Psoas muscle (tissue), 8 donors: ENCODE results near the gene APOL2. TPM values are rescaled to one million over a fixed set of nuclear protein-coding genes. Genes with fewer than 3 reads are reported as not detected.

Experiments
- ATAC-seq, 4 donors: fragments of 200-7000 bp; cut with Tn5 transposase; one replicate each; pipeline ENCODE4 v1.9.1; 2020; ENCODE audit warnings: moderate library complexity in 3 of 4, mild to moderate bottlenecking in 2 of 4
- DNase-seq, 2 donors: peaks; one replicate each; pipeline ENCODE4 v3.0.0-alpha.2; 2020
- H3K27ac ChIP-seq: fragments of 200-600 bp; one replicate; pipeline ENCODE4 v1.8.0; 2022
- H3K27me3 ChIP-seq, 3 donors: fragments of 200-600 bp in 1 of 3; one replicate each; pipeline versions ENCODE4 v1.6.1 to v1.8.0; 2013 to 2022; ENCODE audit warnings: low read length in 2 of 3, mild to moderate bottlenecking in 2 of 3, moderate library complexity in 1 of 3; ENCODE audit not compliant: insufficient read depth in 3 of 3
- H3K36me3 ChIP-seq, 2 donors: fragments of 200-600 bp in 1 of 2; one replicate each; pipeline versions ENCODE4 v1.6.1 to v1.8.0; 2013 to 2022; ENCODE audit warnings: low read depth in 1 of 2, mild to moderate bottlenecking in 1 of 2, moderate library complexity in 1 of 2; ENCODE audit not compliant: insufficient read depth in 1 of 2
- H3K4me1 ChIP-seq: fragments of 200-600 bp; one replicate; pipeline ENCODE4 v1.8.0; 2022
- H3K4me3 ChIP-seq: fragments of 200-600 bp; one replicate; pipeline ENCODE4 v1.8.0; 2022; ENCODE audit warnings: mild to moderate bottlenecking
- H3K9me3 ChIP-seq: fragments of 200-600 bp; one replicate; pipeline ENCODE4 v1.8.0; 2022
- WGBS, 3 donors: extraction: QIAGEN DNeasy Blood & Tissue Kit; methylation state at CpG; one replicate each; pipeline versions ENCODE4 v1.1.6 to v1.1.7; 2013; 5-methylcytosine and 5-hydroxymethylcytosine counted together
- intact Hi-C, 2 donors: fragments of 100-400 bp; cut with DNase I; formaldehyde crosslinking; loops; one replicate each; pipeline versions ENCODE4 v1.11.0 to v1.14.2; 2022
- polyA plus RNA-seq, 3 donors: library from polyadenylated mRNA; stranded (reverse); fragments of 200-250 nt; gene quantifications; one replicate each; pipeline ENCODE4 v1.2.3, GENCODE V29; 2013
- total RNA-seq, 4 donors: library from RNA; stranded (reverse); fragmentation: NEBNext Ultra II Directional in 2 of 4; extraction: Animal tissue kit (Norgen Biotek cat#: 25700) in 2 of 4; gene quantifications; one replicate each; pipeline versions ENCODE4 v1.2.1 to v1.2.4, GENCODE V29; 2021 to 2023
- TF ChIP-seq, protein P1 (sequence below): fragments of 200-600 bp; IDR thresholded peaks from one replicate; pipeline ENCODE4 v1.8.0; 2022; ENCODE audit warnings: antibody characterized with exemption
- donor health status: healthy with polysubstance abuse.
- donor health status: DM: no; HTN: no; CAD: no; lungs with moderate emphysema.
- donor health status: Bipolar disorder and iron deficiency.
- donor health status: healthy.
- donor health status: DM: yes; HTN: yes; CAD: no.
- donor health status: DM: no; HTN: no; CAD: no.
- donor health status: DM: no; HTN: no; CAD: no.
- donor health status: DM: yes; HTN: yes; CAD: no.

The APOL2 gene
- total and polyA plus RNA-seq, 7 donors = 17.5 to 54.7 (median 43.2) TPM

GRCh38 chr22:36220451-36220921, 18.8 kb downstream of the APOL2 start:
- intact Hi-C loops = loop anchor here in 1 of 2 donors (10.0 kb wide), 1 partner anchor 76 kb away; no protein-coding TSS in a partner anchor
- TF ChIP-seq, protein P1, sequence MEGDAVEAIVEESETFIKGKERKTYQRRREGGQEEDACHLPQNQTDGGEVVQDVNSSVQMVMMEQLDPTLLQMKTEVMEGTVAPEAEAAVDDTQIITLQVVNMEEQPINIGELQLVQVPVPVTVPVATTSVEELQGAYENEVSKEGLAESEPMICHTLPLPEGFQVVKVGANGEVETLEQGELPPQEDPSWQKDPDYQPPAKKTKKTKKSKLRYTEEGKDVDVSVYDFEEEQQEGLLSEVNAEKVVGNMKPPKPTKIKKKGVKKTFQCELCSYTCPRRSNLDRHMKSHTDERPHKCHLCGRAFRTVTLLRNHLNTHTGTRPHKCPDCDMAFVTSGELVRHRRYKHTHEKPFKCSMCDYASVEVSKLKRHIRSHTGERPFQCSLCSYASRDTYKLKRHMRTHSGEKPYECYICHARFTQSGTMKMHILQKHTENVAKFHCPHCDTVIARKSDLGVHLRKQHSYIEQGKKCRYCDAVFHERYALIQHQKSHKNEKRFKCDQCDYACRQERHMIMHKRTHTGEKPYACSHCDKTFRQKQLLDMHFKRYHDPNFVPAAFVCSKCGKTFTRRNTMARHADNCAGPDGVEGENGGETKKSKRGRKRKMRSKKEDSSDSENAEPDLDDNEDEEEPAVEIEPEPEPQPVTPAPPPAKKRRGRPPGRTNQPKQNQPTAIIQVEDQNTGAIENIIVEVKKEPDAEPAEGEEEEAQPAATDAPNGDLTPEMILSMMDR = no peak
- DNase-seq (peak; percentile 42 to 64), ATAC-seq (peak in 1 of 4 donors; percentile 6)
- peaks cover 0 to 4% of the 10 kb centered on the region in 2 donors for H3K36me3 ChIP-seq
- peaks cover 28% of the 10 kb centered on the region for H3K4me1 ChIP-seq
- H3K27ac ChIP-seq = peak overlapping the region; percentile 43
- H3K9me3 ChIP-seq = no peaks in the 10 kb centered on the region
- no peak overlapping the region for H3K4me3 ChIP-seq
- H3K27me3 ChIP-seq = no peaks in the 10 kb centered on the region
- 46 to 54% (median 50%) methylated on average over 9 of the region's 9 CpGs for WGBS, 3 donors

DNA sequence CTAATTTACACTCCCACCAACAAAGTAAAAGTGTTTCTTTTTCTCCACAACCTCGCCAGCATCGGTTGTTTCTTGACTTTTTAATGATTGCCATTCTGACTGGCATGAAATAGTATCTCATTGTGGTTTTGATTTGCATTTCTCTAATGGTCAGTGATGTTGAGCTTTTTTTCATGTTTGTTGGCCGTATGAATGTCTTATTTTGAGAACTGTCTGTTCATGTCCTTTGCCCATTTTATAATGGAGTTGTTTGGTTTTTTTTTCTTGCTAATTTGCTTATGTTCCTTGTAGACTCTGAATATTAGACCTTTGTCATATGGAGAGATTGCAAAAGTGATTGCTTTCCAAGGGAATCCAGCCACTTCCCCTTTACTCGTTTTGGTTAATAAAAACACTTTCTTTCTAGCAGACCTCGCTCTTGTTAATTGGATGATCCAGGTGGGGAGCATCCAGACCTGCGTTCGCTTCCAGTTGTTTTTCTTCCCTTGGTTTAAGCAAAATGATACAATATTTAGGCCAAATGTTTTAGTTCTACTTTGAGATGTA, 20.6 kb downstream of the APOL2 start:
- intact Hi-C loops = no loop called here
- WGBS, 3 donors = 85 to 92% (median 86%) methylated on average over 7 of the region's 7 CpGs
- no peaks in the 10 kb centered on the region for H3K9me3 ChIP-seq
- no peak overlapping the region for H3K4me3 ChIP-seq
- H3K27me3 ChIP-seq = no peaks in the 10 kb centered on the region
- TF ChIP-seq, protein P1 = no peak
- no peaks in the 10 kb centered on the region for H3K36me3 ChIP-seq
- H3K27ac ChIP-seq = no peak overlapping the region
- no peak for ATAC-seq
- peaks cover 15% of the 10 kb centered on the region for H3K4me1 ChIP-seq
- no peak for DNase-seq

DNA sequence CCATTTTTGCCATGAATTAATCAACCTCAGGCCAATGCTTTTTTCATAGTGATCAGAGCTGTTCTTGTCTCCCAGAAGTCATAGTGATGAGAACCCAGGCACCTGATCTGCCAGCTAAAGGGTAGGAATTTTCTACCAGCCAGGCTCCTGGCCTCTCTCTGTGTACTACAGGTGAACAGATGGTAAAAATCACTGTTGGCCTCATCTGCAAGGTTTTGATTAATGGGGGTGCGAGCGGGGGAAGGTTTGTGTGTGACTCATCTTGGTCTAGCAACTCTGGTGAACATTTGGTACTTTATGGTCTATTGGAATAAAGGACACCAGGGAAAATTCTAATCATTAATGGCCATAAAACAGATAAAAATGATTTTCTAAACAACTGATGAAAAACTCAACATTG, 23.3 kb downstream of the APOL2 start:
- ATAC-seq (no peak), DNase-seq (no peak)
- WGBS, 3 donors = 33 to 75% (median 67%) methylated on average over 2 of the region's 2 CpGs
- Histone ChIP-seq H3K36me3 (no peaks in the 10 kb centered on the region), H3K27me3 (no peaks in the 10 kb centered on the region), H3K9me3 (no peaks in the 10 kb centered on the region), H3K27ac (no peak overlapping the region), H3K4me3 (no peak overlapping the region), H3K4me1 (no peaks in the 10 kb centered on the region)
- intact Hi-C loops = no loop called here
- TF ChIP-seq, protein P1 = no peak

GRCh38 chr22:36213586-36213985, 25.7 kb downstream of the APOL2 start:
- TF ChIP-seq, protein P1 = no peak
- WGBS, 3 donors = 84 to 90% (median 85%) methylated on average over 4 of the region's 4 CpGs
- Histone ChIP-seq H3K27ac (no peak overlapping the region), H3K36me3 (no peaks in the 10 kb centered on the region), H3K4me3 (no peak overlapping the region), H3K27me3 (no peaks in the 10 kb centered on the region), H3K9me3 (no peaks in the 10 kb centered on the region), H3K4me1 (no peaks in the 10 kb centered on the region)
- DNase-seq (no peak), ATAC-seq (no peak)
- intact Hi-C loops = no loop called here

DNA sequence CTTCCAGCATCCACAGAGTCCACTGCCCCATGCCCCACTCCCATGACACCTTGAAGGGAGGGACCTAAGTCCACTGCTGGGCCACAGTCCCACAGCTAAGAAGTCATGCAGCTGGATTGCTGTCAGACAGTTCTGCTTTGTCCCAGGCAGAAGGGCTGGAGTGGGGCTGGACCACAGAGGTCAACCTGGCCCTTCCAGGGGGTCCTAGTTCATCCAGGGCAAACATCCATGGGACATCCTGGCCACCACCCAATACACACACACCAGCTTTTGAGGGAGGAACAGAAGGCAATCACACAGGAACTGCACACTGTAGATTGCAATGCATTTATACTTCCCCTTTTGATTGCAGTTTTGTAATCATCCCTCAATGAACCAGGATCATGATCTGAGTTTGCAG, 26.4 kb downstream of the APOL2 start:
- Histone ChIP-seq H3K27ac (no peak overlapping the region), H3K4me1 (no peaks in the 10 kb centered on the region), H3K27me3 (no peaks in the 10 kb centered on the region), H3K9me3 (no peaks in the 10 kb centered on the region), H3K4me3 (no peak overlapping the region), H3K36me3 (no peaks in the 10 kb centered on the region)
- DNase-seq (no peak), ATAC-seq (no peak)
- intact Hi-C loops = no loop called here
- TF ChIP-seq, protein P1 = no peak
